Right lobe of liver (tissue), 4 donors: ENCODE results near the gene LETM1.

Source experiments
- CTCF ChIP-seq, 4 donors: fragments of 200-600 bp in 3 of 4; fragments of 450-650 bp in 1 of 4; IDR thresholded peaks; one replicate each; pipeline versions ENCODE4 v1.5.1 to v1.8.0; 2016 to 2022; ENCODE audit warnings: antibody characterized with exemption in 4 of 4, mild to moderate bottlenecking in 2 of 4
- POLR2A ChIP-seq: fragments of 450-650 bp; IDR thresholded peaks from one replicate; pipeline ENCODE4 v1.6.1; 2017; ENCODE audit warnings: antibody characterized with exemption, mild to moderate bottlenecking
- donor health status: DM: no; HTN: no; CAD: no.
- donor health status: DM: no; HTN: no; CAD: no.
- donor health status: DM: no; HTN: yes; CAD: no.

DNA sequence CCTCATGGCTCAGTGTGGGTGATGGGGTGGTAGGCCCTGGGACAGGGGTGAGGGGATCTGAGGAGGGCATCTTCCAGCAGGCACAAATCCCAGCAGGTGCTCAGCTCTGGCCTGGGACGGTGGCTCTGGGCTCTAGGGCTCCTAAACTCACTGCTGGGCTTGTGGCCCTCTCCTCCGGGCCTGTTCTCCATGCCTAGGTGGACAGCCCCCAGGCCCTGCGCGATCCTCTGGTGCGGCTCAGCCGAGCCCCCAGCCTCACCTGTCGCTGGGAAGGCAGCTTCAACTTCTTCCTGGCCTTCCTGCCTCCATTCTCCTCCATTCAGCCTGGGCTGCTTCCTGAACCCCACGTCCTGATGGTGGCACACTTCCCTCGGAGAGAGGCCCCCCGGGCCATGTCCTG, 82.2 kb downstream of the LETM1 start:
- TF ChIP-seq CTCF (IDR thresholded peaks at IDR 0.05), result no peak
- no peak for TF ChIP-seq POLR2A
